Neural cell (in vitro differentiated cells): ENCODE data around the gene GOLGA2.

Experiments used
- EP300 ChIP-seq: fragments of 450-650 bp; conservative IDR thresholded peaks from 2 replicates; pipeline ENCODE4 v1.6.1; 2014; ENCODE audit warnings: antibody characterized with exemption, mild to moderate bottlenecking, moderate library complexity; ENCODE audit not compliant: poor library complexity, severe bottlenecking
- EZH2 ChIP-seq: fragments of 200-600, 300-800 bp; shearing (Covaris generic), sonication (generic); IDR thresholded peaks from 2 replicates; pipeline ENCODE4 v1.6.1; 2014; ENCODE audit warnings: antibody characterized with exemption, low read length, borderline replicate concordance, mild to moderate bottlenecking; ENCODE audit not compliant: insufficient read depth, poor library complexity, severe bottlenecking
- POLR2AphosphoS5 ChIP-seq: IDR thresholded peaks from 2 replicates; pipeline ENCODE4 v1.6.1; 2012
- RAD21 ChIP-seq: fragments of 450-650 bp; conservative IDR thresholded peaks from 2 replicates; pipeline ENCODE4 v1.6.1; 2014; ENCODE audit warnings: antibody characterized with exemption, mild to moderate bottlenecking, moderate library complexity
- SMC3 ChIP-seq: fragments of 450-650 bp; conservative IDR thresholded peaks from 2 replicates; pipeline ENCODE4 v1.6.1; 2014; ENCODE audit warnings: antibody characterized with exemption, mild to moderate bottlenecking, moderate library complexity; ENCODE audit not compliant: poor library complexity
- TAF1 ChIP-seq: IDR thresholded peaks from 2 replicates; pipeline ENCODE4 v1.6.1; 2012; ENCODE audit warnings: low read depth
- TF ChIP-seq, protein P1 (sequence below): fragments of 450-650 bp; IDR thresholded peaks from 2 replicates; pipeline ENCODE4 v1.5.1; 2014; ENCODE audit warnings: antibody characterized with exemption, mild to moderate bottlenecking, moderate library complexity; ENCODE audit not compliant: poor library complexity, severe bottlenecking
- TF ChIP-seq, protein P2 (sequence below): IDR thresholded peaks from 2 replicates; pipeline ENCODE4 v1.6.1; 2012; ENCODE audit warnings: borderline replicate concordance

DNA sequence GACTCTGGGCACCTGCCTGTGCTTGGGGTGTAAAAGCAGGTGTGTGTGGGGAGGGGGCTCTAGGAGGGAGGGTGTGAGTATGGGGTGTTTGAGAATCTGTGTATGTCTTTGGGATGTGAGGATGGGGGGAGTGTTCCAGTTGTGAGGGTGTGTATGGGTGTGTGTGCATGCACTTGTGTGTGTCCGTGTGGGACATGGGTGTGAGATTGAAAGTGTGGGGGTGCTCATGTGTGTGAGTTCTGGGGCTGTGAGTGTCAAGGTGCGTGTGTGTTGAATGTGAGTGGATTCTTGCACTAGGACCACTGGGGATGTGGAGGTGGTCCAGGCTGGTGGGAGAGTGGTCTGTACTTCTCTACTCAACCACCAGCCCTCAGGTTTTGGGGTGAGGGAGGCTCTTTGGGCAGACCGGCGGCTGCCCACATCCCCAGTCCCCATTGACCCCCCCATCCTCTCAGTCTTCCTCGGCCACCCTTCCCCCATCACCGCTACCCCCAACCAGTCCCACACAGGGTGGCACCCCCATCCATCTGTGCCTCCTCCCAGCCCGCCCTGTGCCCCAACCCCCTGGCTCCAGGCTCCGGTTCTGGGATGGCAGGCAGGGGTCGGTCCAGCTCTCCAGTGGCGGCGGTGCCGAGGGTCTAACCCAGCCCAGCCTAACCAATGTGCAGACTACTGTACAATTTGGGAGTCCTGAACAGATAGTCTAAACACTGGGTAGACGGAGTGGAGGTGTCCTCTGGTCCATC, 31.5 kb downstream of the GOLGA2 start:
- TF ChIP-seq, protein P1, sequence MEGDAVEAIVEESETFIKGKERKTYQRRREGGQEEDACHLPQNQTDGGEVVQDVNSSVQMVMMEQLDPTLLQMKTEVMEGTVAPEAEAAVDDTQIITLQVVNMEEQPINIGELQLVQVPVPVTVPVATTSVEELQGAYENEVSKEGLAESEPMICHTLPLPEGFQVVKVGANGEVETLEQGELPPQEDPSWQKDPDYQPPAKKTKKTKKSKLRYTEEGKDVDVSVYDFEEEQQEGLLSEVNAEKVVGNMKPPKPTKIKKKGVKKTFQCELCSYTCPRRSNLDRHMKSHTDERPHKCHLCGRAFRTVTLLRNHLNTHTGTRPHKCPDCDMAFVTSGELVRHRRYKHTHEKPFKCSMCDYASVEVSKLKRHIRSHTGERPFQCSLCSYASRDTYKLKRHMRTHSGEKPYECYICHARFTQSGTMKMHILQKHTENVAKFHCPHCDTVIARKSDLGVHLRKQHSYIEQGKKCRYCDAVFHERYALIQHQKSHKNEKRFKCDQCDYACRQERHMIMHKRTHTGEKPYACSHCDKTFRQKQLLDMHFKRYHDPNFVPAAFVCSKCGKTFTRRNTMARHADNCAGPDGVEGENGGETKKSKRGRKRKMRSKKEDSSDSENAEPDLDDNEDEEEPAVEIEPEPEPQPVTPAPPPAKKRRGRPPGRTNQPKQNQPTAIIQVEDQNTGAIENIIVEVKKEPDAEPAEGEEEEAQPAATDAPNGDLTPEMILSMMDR = no peak
- TF ChIP-seq RAD21 (no peak), EP300 (no peak), POLR2AphosphoS5 (no peak), EZH2 (no peak), SMC3 (no peak), TAF1 (no peak)
- TF ChIP-seq, protein P2, sequence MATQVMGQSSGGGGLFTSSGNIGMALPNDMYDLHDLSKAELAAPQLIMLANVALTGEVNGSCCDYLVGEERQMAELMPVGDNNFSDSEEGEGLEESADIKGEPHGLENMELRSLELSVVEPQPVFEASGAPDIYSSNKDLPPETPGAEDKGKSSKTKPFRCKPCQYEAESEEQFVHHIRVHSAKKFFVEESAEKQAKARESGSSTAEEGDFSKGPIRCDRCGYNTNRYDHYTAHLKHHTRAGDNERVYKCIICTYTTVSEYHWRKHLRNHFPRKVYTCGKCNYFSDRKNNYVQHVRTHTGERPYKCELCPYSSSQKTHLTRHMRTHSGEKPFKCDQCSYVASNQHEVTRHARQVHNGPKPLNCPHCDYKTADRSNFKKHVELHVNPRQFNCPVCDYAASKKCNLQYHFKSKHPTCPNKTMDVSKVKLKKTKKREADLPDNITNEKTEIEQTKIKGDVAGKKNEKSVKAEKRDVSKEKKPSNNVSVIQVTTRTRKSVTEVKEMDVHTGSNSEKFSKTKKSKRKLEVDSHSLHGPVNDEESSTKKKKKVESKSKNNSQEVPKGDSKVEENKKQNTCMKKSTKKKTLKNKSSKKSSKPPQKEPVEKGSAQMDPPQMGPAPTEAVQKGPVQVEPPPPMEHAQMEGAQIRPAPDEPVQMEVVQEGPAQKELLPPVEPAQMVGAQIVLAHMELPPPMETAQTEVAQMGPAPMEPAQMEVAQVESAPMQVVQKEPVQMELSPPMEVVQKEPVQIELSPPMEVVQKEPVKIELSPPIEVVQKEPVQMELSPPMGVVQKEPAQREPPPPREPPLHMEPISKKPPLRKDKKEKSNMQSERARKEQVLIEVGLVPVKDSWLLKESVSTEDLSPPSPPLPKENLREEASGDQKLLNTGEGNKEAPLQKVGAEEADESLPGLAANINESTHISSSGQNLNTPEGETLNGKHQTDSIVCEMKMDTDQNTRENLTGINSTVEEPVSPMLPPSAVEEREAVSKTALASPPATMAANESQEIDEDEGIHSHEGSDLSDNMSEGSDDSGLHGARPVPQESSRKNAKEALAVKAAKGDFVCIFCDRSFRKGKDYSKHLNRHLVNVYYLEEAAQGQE = no peak
